Thoracic aorta (tissue), 2 donors: ENCODE results near the gene ZPBP2. TPM values are rescaled to one million over a fixed set of nuclear protein-coding genes. Genes with fewer than 3 reads are reported as not detected.
"Not testable (repeated sequence)": the region's sequence is repeated elsewhere in the genome, so short reads cannot be mapped to it uniquely, and the experiment has no call there.

Experiments used
- ATAC-seq: fragments of 150-250 bp; one replicate; pipeline ENCODE4 v1.8.0; 2017; ENCODE audit warnings: low read depth; ENCODE audit not compliant: insufficient number of reproducible peaks, low FRiP score
- DNase-seq: peaks from one replicate; pipeline ENCODE4 v3.0.0-alpha.2; 2020; ENCODE audit warnings: low spot score
- H3K27ac ChIP-seq, 2 donors: fragments of 200-600 bp; sonication (generic); 1 replicate in 1 of 2; 2 replicates in 1 of 2; pipeline ENCODE4 v1.5.1; 2016; ENCODE audit warnings: mild to moderate bottlenecking in 2 of 2, moderate library complexity in 2 of 2
- H3K27me3 ChIP-seq: fragments of 200-600 bp; sonication (generic); replicated peaks from 2 replicates; pipeline ENCODE4 v1.6.0; 2016; ENCODE audit warnings: mild to moderate bottlenecking; ENCODE audit not compliant: insufficient read depth
- H3K36me3 ChIP-seq: fragments of 200-600 bp; sonication (generic); one replicate; pipeline ENCODE4 v1.5.1; 2016
- H3K4me1 ChIP-seq, 2 donors: fragments of 200-600 bp; sonication (generic); 1 replicate in 1 of 2; 2 replicates in 1 of 2; pipeline versions ENCODE4 v1.5.1 to v1.6.0; 2016; ENCODE audit warnings: low read depth in 2 of 2, mild to moderate bottlenecking in 1 of 2; ENCODE audit not compliant: control insufficient read depth in 1 of 2
- H3K4me3 ChIP-seq: fragments of 200-600 bp; sonication (generic); 2 replicates; pipeline ENCODE4 v1.5.1; 2016; ENCODE audit warnings: mild to moderate bottlenecking
- H3K9me3 ChIP-seq: fragments of 200-600 bp; sonication (generic); 2 replicates; pipeline ENCODE4 v1.5.1; 2016
- total RNA-seq, 2 donors: library from RNA; depleted of rRNA; stranded (reverse); fragments of >200 nt; gene quantifications; one replicate each; pipeline versions ENCODE4 v1.1.0 to v1.2.3, GENCODE V29; 2016
- TF ChIP-seq, protein P1 (sequence below): fragments of 200-600 bp; sonication (generic); IDR thresholded peaks from one replicate; pipeline ENCODE4 v1.5.1; 2019; ENCODE audit warnings: antibody characterized with exemption

ZPBP2 gene
- total RNA-seq, 2 donors from 2014 or later, result not detected

DNA sequence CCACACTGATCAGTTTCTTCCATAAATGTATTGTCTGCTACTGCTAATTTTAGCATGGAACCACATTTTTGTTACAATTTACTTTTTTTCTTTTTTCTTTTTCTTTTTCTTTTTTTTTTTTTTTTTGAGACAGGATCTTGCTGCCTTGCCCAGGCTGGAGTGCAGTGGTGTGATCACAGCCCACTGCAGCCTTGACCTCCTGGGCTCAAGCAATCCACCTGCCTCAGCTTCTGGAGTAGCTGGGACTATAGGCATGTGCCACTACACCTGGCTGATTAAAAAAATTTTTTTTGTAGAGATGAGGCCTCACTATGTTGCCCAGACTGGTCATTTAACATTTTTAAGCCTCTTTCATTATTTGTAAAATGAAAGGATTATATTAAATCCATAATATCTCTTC is 19.1 kb downstream of the ZPBP2 start:
- TF ChIP-seq, protein P1, sequence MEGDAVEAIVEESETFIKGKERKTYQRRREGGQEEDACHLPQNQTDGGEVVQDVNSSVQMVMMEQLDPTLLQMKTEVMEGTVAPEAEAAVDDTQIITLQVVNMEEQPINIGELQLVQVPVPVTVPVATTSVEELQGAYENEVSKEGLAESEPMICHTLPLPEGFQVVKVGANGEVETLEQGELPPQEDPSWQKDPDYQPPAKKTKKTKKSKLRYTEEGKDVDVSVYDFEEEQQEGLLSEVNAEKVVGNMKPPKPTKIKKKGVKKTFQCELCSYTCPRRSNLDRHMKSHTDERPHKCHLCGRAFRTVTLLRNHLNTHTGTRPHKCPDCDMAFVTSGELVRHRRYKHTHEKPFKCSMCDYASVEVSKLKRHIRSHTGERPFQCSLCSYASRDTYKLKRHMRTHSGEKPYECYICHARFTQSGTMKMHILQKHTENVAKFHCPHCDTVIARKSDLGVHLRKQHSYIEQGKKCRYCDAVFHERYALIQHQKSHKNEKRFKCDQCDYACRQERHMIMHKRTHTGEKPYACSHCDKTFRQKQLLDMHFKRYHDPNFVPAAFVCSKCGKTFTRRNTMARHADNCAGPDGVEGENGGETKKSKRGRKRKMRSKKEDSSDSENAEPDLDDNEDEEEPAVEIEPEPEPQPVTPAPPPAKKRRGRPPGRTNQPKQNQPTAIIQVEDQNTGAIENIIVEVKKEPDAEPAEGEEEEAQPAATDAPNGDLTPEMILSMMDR, result no peak
- Histone ChIP-seq H3K27me3 (no peaks in the 10 kb centered on the region), H3K27ac (no peak overlapping the region), H3K4me1 (no peaks in the 10 kb centered on the region), H3K9me3 (no peaks in the 10 kb centered on the region), H3K36me3 (no peaks in the 10 kb centered on the region), H3K4me3 (no peak overlapping the region)
- ATAC-seq, result no peak
- DNase-seq, result no peak

DNA sequence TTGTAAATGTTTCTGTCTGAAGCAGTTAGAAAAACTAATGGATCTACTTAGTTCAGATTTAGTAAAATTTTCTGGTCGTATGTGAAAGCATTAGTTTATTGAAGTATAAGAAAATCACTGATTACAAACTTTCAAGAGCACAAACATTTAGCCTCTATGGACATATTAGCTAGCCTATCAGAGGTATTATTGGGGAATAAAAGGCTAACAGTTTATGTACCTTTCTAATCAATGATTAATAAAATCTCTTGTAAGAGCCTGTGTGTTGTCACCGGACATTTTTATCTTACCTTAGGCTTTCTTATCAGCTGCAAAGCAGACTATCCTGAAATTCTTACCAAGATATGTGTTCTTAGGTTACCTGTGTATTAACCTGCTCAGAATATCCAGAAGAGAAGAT is 21.2 kb downstream of the ZPBP2 start:
- Histone ChIP-seq H3K27ac (no peak overlapping the region), H3K27me3 (no peaks in the 10 kb centered on the region), H3K4me3 (no peak overlapping the region), H3K4me1 (no peaks in the 10 kb centered on the region), H3K9me3 (no peaks in the 10 kb centered on the region), H3K36me3 (no peaks in the 10 kb centered on the region)
- DNase-seq, result no peak
- TF ChIP-seq, protein P1, result no peak
- ATAC-seq, result no peak

DNA sequence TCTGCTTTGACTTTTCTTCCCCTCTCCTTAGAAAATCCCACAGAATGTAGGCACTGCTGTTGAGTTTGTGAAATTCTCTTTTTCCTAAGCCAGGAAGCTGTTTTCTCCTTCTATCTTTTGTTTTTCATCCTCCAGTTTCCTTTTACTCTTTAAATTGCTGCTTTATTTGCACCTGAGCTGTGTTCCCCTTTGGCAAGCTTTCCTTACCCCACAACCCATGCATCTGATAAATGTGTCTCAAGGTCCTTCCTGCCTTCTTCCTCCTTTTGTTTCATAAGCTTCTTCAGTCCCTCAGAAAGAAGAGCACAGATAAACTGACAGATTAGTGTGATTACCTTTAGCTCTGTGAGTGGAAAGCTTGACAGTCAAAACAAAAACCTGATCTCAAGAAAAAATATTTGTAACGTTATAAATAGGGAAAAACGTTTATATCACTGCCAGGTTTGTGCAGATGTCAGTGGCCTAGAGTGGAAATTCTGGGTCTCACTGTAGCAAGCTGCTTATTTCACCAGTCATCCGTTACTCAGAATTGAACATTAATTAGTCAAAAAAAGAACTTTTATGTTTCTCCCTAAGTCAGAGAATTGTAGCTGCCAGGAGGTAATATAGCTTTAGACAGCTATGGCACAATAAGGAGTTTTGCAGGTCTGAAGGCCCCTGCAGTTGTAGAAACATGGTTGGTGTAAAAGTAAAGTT is 26.8 kb downstream of the ZPBP2 start:
- Histone ChIP-seq H3K36me3 (no peaks in the 10 kb centered on the region), H3K27me3 (no peaks in the 10 kb centered on the region), H3K9me3 (no peaks in the 10 kb centered on the region), H3K4me3 (no peak overlapping the region), H3K27ac (no peak overlapping the region), H3K4me1 (no peaks in the 10 kb centered on the region)
- TF ChIP-seq, protein P1, result no peak
- ATAC-seq (no peak), DNase-seq (no peak)

DNA sequence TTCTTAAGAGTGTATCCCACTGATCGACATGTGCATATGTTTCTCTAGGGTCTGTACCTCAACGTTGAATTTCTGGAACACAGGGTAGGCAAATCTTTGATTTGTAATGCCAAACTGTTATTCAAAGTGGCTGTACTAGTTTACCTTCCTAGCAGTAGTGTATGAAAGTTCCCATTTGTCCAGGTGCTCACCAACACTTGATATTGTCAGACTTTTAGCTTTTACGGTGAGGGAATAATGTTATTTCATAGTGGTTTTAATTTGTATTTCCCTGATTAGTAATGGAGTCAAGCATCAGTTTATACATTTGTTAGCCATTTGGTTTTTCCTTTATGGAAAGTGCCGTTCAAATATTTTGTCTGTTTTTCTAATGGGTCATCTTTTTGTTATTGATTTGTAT is 30.1 kb downstream of the ZPBP2 start:
- Histone ChIP-seq H3K36me3 (no peaks in the 10 kb centered on the region), H3K27me3 (no peaks in the 10 kb centered on the region), H3K4me3 (no peak overlapping the region), H3K9me3 (no peaks in the 10 kb centered on the region), H3K27ac (no peak overlapping the region), H3K4me1 (no peaks in the 10 kb centered on the region)
- ATAC-seq (no peak), DNase-seq (no peak)
- TF ChIP-seq, protein P1, result no peak

DNA sequence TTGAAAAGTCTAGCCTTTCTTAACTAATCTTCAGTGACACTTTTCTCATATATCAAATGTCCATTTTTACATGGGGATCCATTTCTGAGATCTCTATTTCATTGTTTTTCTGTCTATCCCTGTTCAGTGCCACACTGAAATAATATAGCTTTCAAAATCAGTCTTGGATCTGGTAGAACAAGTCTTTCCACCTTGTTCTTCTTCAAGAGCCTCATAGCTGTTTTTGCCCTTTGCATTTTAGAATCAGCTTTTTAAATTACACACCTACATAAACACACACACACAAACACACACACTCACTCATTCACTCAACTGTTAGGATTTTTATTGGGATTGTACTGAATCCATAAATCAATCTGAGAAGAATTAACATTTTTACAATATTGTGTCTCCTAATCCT is 31.2 kb downstream of the ZPBP2 start:
- no peaks in the 10 kb centered on the region for H3K4me1 ChIP-seq
- H3K27me3 ChIP-seq, result no peaks in the 10 kb centered on the region
- H3K27ac ChIP-seq, result no peak overlapping the region
- no peaks in the 10 kb centered on the region for H3K9me3 ChIP-seq
- no peaks in the 10 kb centered on the region for H3K36me3 ChIP-seq
- ATAC-seq, result no peak
- H3K4me3 ChIP-seq, result no peak overlapping the region
- DNase-seq, result no peak
- TF ChIP-seq, protein P1, result no peak

DNA sequence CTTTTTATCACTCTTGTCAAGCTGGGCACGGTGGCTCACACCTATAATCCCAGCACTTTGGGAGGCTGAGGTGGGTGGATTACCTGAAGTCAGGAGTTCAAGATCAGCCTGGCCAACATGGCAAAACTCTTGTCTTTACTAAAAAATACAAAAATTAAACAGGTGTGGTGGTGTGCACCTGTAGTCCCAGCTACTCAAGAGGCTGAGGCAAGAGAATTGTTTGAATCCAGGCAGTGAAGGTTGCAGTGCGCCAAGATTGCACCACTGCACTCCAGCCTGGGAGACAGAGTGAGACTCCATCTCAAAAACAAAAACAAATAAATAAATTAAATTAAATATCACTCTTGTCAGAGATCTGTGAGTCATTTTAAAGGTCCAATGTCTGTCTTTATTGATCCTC is 34.0 kb downstream of the ZPBP2 start:
- not testable (repeated sequence) for H3K4me1 ChIP-seq, H3K4me3 ChIP-seq, H3K27ac ChIP-seq, H3K27me3 ChIP-seq, ATAC-seq, H3K36me3 ChIP-seq, H3K9me3 ChIP-seq, DNase-seq
